GM12878 (cell line): ENCODE data around the gene IFITM2. TPM values are rescaled to one million over a fixed set of nuclear protein-coding genes. Genes with fewer than 3 reads are reported as not detected.
"Not testable (repeated sequence)": the region's sequence is repeated elsewhere in the genome, so short reads cannot be mapped to it uniquely, and the experiment has no call there.

ENCODE experiments used
- ATAC-seq: fragments of 200-7000 bp; cut with Tn5 transposase; 3 replicates; pipeline ENCODE4 v1.9.1; 2020; ENCODE audit warnings: mild to moderate bottlenecking, moderate library complexity
- BruUV-seq: library from RNA; stranded (reverse); fragments of 400-500 nt; replicated peaks from 2 replicates; lab custom pipeline; 2021; lab: Mats Ljungman, UMichigan
- CTCF ChIA-PET: fragments of 300-600 bp; sonication (Branson Sonifier 250); formaldehyde crosslinking; extraction: SDS; loops from one replicate; lab custom pipeline; 2021; ENCODE audit warnings: inconsistent platforms; lab: Yijun Ruan, JAX
- POLR2A ChIA-PET: fragments of 350-600 bp; formaldehyde crosslinking; extraction: SDS; loops from one replicate; lab custom pipeline; 2021; ENCODE audit warnings: inconsistent platforms; lab: Charles Lee
- RAD21 ChIA-PET: fragments of 300-600 bp; sonication (Branson Sonifier 250); formaldehyde crosslinking; loops from one replicate; lab custom pipeline; 2023; ENCODE audit warnings: antibody characterized with exemption; ENCODE audit not compliant: unreplicated experiment; lab: Charles Lee
- SMC1A ChIA-PET: fragments of 300-600 bp; sonication (Branson Sonifier 250); formaldehyde crosslinking; loops from one replicate; lab custom pipeline; 2023; ENCODE audit not compliant: unreplicated experiment, uncharacterized antibody; lab: Charles Lee
- DNase-seq: peaks from one replicate; pipeline ENCODE4 v3.0.0-alpha.2; 2011; ENCODE audit warnings: low read depth, low spot score
- FAIRE-seq: peaks from 3 replicates; lab custom pipeline; 2011; peaks lifted over from hg19 to GRCh38; lab: Jason Lieb, UNC
- H2AFZ ChIP-seq: 2 replicates; pipeline ENCODE4 v1.6.0; 2011; ENCODE audit warnings: low read depth, low read length, control low read depth; ENCODE audit not compliant: control insufficient read depth
- H3K27ac ChIP-seq: 2 replicates; pipeline ENCODE4 v1.5.1; 2011; ENCODE audit warnings: control low read depth; ENCODE audit not compliant: control insufficient read depth, insufficient read depth
- H3K27me3 ChIP-seq, 2 experiments: replicated peaks in 1 of 2; 2 replicates each; pipeline versions ENCODE4 v1.6.0 to v1.6.1; 2011; ENCODE audit warnings: low read length in 1 of 2; ENCODE audit not compliant: control insufficient read depth in 2 of 2, insufficient read depth in 2 of 2
- H3K36me3 ChIP-seq, 2 experiments: 2 replicates each; pipeline ENCODE4 v1.5.1; 2011; ENCODE audit warnings: low read length in 1 of 2; ENCODE audit not compliant: control insufficient read depth in 2 of 2, insufficient read depth in 2 of 2
- H3K4me1 ChIP-seq: 2 replicates; pipeline ENCODE4 v1.6.1; 2011; ENCODE audit warnings: mild to moderate bottlenecking, low read length, moderate library complexity, mixed read lengths; ENCODE audit not compliant: control insufficient read depth, insufficient read depth
- H3K4me2 ChIP-seq: 2 replicates; pipeline ENCODE4 v1.6.0; 2011; ENCODE audit warnings: control low read depth; ENCODE audit not compliant: control insufficient read depth, insufficient read depth
- H3K4me3 ChIP-seq: fragments of 200-600 bp; sonication (generic); 2 replicates; pipeline ENCODE4 v1.5.1; 2016
- H3K79me2 ChIP-seq: 2 replicates; pipeline ENCODE4 v1.6.0; 2011; ENCODE audit warnings: low read length; ENCODE audit not compliant: control insufficient read depth, insufficient read depth
- H3K9ac ChIP-seq: 2 replicates; pipeline ENCODE4 v1.8.0; 2011; ENCODE audit warnings: low read length, control low read depth, mixed read lengths; ENCODE audit not compliant: control insufficient read depth, insufficient read depth
- H3K9me3 ChIP-seq: replicated peaks from 3 replicates; pipeline ENCODE4 v1.5.1; 2011; ENCODE audit warnings: mild to moderate bottlenecking, low read length; ENCODE audit not compliant: control insufficient read depth, insufficient read depth
- H4K20me1 ChIP-seq: 2 replicates; pipeline ENCODE4 v1.6.0; 2011; ENCODE audit not compliant: control insufficient read depth, insufficient read depth
- CHD4 ChIP-seq: fragments of 200-600 bp; sonication (generic); IDR thresholded peaks from 2 replicates; pipeline ENCODE4 v1.6.1; 2016; ENCODE audit warnings: mild to moderate bottlenecking
- KLF5 ChIP-seq: fragments of 450-650 bp; IDR thresholded peaks from 2 replicates; pipeline ENCODE4 v1.6.1; 2014; ENCODE audit warnings: mild to moderate bottlenecking; ENCODE audit not compliant: partially characterized antibody
- MTA3 ChIP-seq: IDR thresholded peaks from 2 replicates; pipeline ENCODE4 v1.6.1; 2012; ENCODE audit warnings: low read length, inconsistent platforms, borderline replicate concordance
- NFXL1 ChIP-seq: fragments of 450-650 bp; IDR thresholded peaks from 2 replicates; pipeline ENCODE4 v1.6.1; 2017; ENCODE audit warnings: antibody characterized with exemption, mild to moderate bottlenecking, borderline replicate concordance
- PKNOX1 ChIP-seq: fragments of 450-650 bp; IDR thresholded peaks from 2 replicates; pipeline ENCODE4 v1.6.1; 2016; ENCODE audit warnings: mild to moderate bottlenecking
- POLR2AphosphoS5 ChIP-seq: IDR thresholded peaks from 2 replicates; pipeline ENCODE4 v1.6.1; 2011; ENCODE audit warnings: mild to moderate bottlenecking, low read length, inconsistent platforms
- RAD21 ChIP-seq: IDR thresholded peaks from 2 replicates; pipeline ENCODE4 v1.6.1; 2011; ENCODE audit warnings: mild to moderate bottlenecking, low read depth, low read length, moderate library complexity; ENCODE audit not compliant: insufficient read depth
- RELA ChIP-seq: fragments of 450-650 bp; IDR thresholded peaks from 2 replicates; pipeline ENCODE4 v1.8.0; 2014; ENCODE audit warnings: borderline replicate concordance; ENCODE audit not compliant: partially characterized antibody
- TCF12 ChIP-seq: IDR thresholded peaks from 2 replicates; pipeline ENCODE4 v1.6.1; 2011; ENCODE audit warnings: low read depth, mild to moderate bottlenecking, low read length
- YY1 ChIP-seq: IDR thresholded peaks from 2 replicates; pipeline ENCODE4 v1.6.1; 2011; ENCODE audit warnings: low read depth, mild to moderate bottlenecking, low read length
- ZNF207 ChIP-seq: fragments of 450-650 bp; IDR thresholded peaks from 2 replicates; pipeline ENCODE4 v1.6.1; 2014; ENCODE audit warnings: antibody characterized with exemption, mild to moderate bottlenecking, borderline replicate concordance
- ZNF622 ChIP-seq: fragments of 450-650 bp; IDR thresholded peaks from 2 replicates; pipeline ENCODE4 v1.6.1; 2017; ENCODE audit warnings: mild to moderate bottlenecking, inconsistent platforms
- WGBS: methylation state at CpG from one replicate; pipeline ENCODE4 v1.1.6; 2016; ENCODE audit warnings: low lambda C conversion rate; ENCODE audit not compliant: insufficient replicate concordance, insufficient coverage; ENCODE audit errors: missing lambda C conversion rate; 5-methylcytosine and 5-hydroxymethylcytosine counted together
- in situ Hi-C: fragments of 300-500 bp; cut with MboI; formaldehyde crosslinking; loops from 9 replicates; pipeline ENCODE4 v1.14.3; 2018; ENCODE audit warnings: mixed read lengths
- intact Hi-C: fragments of 100-400 bp; cut with micrococcal nuclease; formaldehyde crosslinking; loops from one replicate; pipeline ENCODE4 v1.14.2; 2022; ENCODE audit not compliant: unreplicated experiment
- polyA plus RNA-seq, 11 experiments: library from polyadenylated mRNA; depleted of rRNA in 4 of 11; unstranded in 6 of 11; stranded (reverse) in 5 of 11; fragments of >200 nt; fragmentation: Nextera tagmentation in 4 of 11; fragmentation: Illumina TruSeq in 1 of 11; extraction: Ambion mirVana in 4 of 11; extraction: Trizol in 1 of 11; gene quantifications; 1 replicate in 1 of 11; 2 replicates in 10 of 11; pipeline versions ENCODE4 v1.2.1 to v1.2.3, GENCODE V29; 2011 to 2016; ENCODE audit warnings: inconsistent platforms in 2 of 11, missing spikeins in 2 of 11, low read depth in 1 of 11
- total RNA-seq, 4 experiments: library from RNA; depleted of rRNA in 3 of 4; stranded (reverse); fragments of >200 nt in 3 of 4; fragmentation: Illumina TruSeq in 1 of 4; extraction: Trizol in 1 of 4; gene quantifications; 2 replicates each; pipeline versions ENCODE4 v1.2.1 to v1.2.3, GENCODE V29; 2013 to 2021
- TF ChIP-seq, protein P1 (sequence below): IDR thresholded peaks from 2 replicates; pipeline ENCODE4 v1.6.1; 2011; ENCODE audit warnings: low read depth, mild to moderate bottlenecking, low read length, moderate library complexity, borderline replicate concordance; ENCODE audit errors: extremely low read depth
- TF ChIP-seq, protein P2 (sequence below): fragments of 450-650 bp; IDR thresholded peaks from 2 replicates; pipeline ENCODE4 v1.6.1; 2017; ENCODE audit warnings: mild to moderate bottlenecking

Gene IFITM2
- total and polyA plus RNA-seq, 10 of the 15 experiments (the other 5 are each of a cell fraction or from before 2014, with no cell fraction given): 116 to 3,672 (median 724) TPM

GRCh38 chr11:319888-320273 lies 12.3 kb downstream of the IFITM2 start:
- H3K9me3 ChIP-seq, H4K20me1 ChIP-seq, H3K4me1 ChIP-seq, H2AFZ ChIP-seq, ATAC-seq, H3K27ac ChIP-seq, RAD21 ChIA-PET, intact Hi-C loops, DNase-seq, CTCF ChIA-PET, H3K27me3 ChIP-seq, H3K36me3 ChIP-seq, POLR2A ChIA-PET, FAIRE-seq, SMC1A ChIA-PET, BruUV-seq, H3K9ac ChIP-seq, in situ Hi-C loops, H3K4me3 ChIP-seq: not testable (repeated sequence)
- Histone ChIP-seq H3K4me2 (0 out of 2 replicates have a peak overlapping the region, but pooled peaks have one; percentile 60), H3K79me2 (peaks cover 32% of the 10 kb centered on the region)
- 100% methylated on average over 7 of the region's 10 CpGs for WGBS

- no peak overlapping the region for H3K27ac ChIP-seq
- no peak overlapping the region for H3K9ac ChIP-seq
- H2AFZ ChIP-seq: no peak overlapping the region
- WGBS: 80% methylated on average over 11 of the region's 11 CpGs
- TF ChIP-seq KLF5 (no peak), ZNF622 (no peak), NFXL1 (no peak), POLR2AphosphoS5 (no peak), CHD4 (no peak), RELA (no peak), ZNF207 (no peak), PKNOX1 (no peak), TCF12 (no peak), MTA3 (no peak), RAD21 (no peak), YY1 (no peak)
- TF ChIP-seq, protein P1, sequence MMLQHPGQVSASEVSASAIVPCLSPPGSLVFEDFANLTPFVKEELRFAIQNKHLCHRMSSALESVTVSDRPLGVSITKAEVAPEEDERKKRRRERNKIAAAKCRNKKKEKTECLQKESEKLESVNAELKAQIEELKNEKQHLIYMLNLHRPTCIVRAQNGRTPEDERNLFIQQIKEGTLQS: no peak
- TF ChIP-seq, protein P2, sequence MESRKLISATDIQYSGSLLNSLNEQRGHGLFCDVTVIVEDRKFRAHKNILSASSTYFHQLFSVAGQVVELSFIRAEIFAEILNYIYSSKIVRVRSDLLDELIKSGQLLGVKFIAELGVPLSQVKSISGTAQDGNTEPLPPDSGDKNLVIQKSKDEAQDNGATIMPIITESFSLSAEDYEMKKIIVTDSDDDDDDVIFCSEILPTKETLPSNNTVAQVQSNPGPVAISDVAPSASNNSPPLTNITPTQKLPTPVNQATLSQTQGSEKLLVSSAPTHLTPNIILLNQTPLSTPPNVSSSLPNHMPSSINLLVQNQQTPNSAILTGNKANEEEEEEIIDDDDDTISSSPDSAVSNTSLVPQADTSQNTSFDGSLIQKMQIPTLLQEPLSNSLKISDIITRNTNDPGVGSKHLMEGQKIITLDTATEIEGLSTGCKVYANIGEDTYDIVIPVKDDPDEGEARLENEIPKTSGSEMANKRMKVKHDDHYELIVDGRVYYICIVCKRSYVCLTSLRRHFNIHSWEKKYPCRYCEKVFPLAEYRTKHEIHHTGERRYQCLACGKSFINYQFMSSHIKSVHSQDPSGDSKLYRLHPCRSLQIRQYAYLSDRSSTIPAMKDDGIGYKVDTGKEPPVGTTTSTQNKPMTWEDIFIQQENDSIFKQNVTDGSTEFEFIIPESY: no peak
- no peaks in the 10 kb centered on the region for H3K9me3 ChIP-seq
- ChIA-PET CTCF (interaction anchor here (0.9 kb wide), 1 partner anchor 31 kb away, joined by 3 read pairs; no protein-coding TSS in a partner anchor), POLR2A (interaction anchor here (0.8 to 1.0 kb wide), 2 partner anchors 9 to 11 kb away, joined by 3 to 5 read pairs; no protein-coding TSS in a partner anchor), RAD21 (no interaction called here), SMC1A (interaction anchor here (1.3 kb wide), 1 partner anchor 9 kb away, joined by 4 read pairs; no protein-coding TSS in a partner anchor)
- DNase-seq (no peak), ATAC-seq (no peak), FAIRE-seq (no peak)
- no peak overlapping the region for H3K4me3 ChIP-seq
- BruUV-seq: no TSS peak
- no peaks in the 10 kb centered on the region for H3K36me3 ChIP-seq
- intact Hi-C loops: no loop called here
- H4K20me1 ChIP-seq: no peaks in the 10 kb centered on the region
- peaks cover 4% of the 10 kb centered on the region for H3K79me2 ChIP-seq
- no peak overlapping the region for H3K4me2 ChIP-seq
- in situ Hi-C loops: no loop called here
- no peaks in the 10 kb centered on the region for H3K27me3 ChIP-seq
- peaks cover 30% of the 10 kb centered on the region for H3K4me1 ChIP-seq
These were observed 16.5 kb downstream of the IFITM2 start for GRCh38 chr11:324156-324555.
